ENCODE results near the gene ST3GAL4.
"Not testable (repeated sequence)": the region's sequence is repeated elsewhere in the genome, so short reads cannot be mapped to it uniquely, and the experiment has no call there.

Gene ST3GAL4

GRCh38 chr11:126362879-126363655 lies 7.6 kb downstream of the ST3GAL4 start:
- DNase-seq (ENCODE audit: low read depth), result no peak

DNA sequence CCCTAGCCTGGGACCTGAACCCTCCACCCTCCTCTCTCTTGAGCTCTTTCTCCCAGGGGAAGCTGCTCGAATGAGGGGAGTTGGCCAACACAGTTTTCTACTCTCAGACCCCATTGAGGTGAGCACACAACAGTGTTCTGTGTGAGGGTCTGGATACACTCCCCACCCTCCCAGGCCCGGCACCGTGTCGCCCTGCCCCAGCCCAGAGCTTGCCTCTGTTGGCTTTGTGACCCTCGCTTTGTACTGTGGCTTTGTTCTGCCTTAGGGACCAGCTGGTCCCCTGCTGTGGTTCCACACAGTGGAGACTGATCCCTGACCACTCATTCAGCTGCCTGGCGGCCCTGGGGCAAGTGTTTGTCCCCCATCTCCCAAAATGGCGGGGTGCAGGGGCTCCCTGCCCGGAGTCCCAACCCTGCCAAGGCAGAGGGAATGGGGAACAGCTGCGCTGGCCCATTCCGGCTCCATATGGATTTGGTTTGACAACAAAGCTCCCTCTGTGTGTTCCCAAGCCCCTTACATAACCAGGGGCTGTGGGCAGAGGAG lies 8.3 kb downstream of the ST3GAL4 start:
- no peak for DNase-seq (ENCODE audit: low read depth)

DNA sequence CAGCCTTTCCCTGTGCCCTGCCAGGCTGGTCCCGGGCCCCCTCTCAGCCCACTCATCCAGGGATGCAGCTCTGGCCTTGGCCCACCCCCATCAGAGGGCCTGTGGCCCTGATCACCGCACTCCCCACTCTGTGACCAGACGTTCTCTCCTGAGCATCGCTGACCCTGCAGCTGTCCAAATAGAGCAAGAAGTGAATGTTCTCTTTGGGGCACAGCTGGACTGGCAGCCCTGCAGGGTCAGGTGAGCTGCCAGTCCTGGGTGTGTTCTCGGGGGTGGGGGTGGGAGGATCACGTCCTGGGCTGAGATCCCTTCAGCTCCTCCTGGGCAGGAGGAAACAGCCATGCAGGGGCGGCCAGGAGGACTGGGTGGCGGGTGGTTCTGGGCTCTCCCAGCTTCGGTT lies 9.2 kb downstream of the ST3GAL4 start:
- not testable (repeated sequence) for DNase-seq (ENCODE audit: low read depth)

DNA sequence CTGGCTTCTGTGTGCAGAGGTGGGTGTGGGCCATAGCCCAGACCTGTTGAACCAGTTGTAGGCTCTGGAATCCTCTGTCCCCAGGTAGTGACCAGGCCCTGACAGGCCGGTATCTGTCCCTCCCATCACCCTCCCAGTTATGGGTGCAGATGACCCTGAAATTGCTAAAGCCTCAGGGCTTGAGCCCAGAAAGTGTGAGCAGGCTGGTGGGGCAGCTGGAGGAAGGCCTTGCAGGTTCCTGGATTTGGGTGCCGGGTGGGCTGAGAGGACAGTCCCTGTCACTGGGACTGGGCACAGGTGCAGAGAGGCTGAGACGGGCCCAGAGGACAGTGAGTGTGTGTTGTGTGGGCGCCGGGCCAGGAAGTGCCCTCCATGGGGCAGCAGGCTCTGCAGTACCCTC lies 10.0 kb downstream of the ST3GAL4 start:
- DNase-seq (ENCODE audit: low read depth), result not testable (repeated sequence)

- no peak for DNase-seq (ENCODE audit: low read depth)
Observed at GRCh38 chr11:126366064-126366822, 10.8 kb downstream of the ST3GAL4 start.

GRCh38 chr11:126366823-126367654 lies 11.6 kb downstream of the ST3GAL4 start:
- not testable (repeated sequence) for DNase-seq (ENCODE audit: low read depth)

GRCh38 chr11:126367806-126368205 lies 12.3 kb downstream of the ST3GAL4 start:
- not testable (repeated sequence) for DNase-seq (ENCODE audit: low read depth)

GRCh38 chr11:126368336-126369119 lies 13.0 kb downstream of the ST3GAL4 start:
- not testable (repeated sequence) for DNase-seq (ENCODE audit: low read depth)

DNA sequence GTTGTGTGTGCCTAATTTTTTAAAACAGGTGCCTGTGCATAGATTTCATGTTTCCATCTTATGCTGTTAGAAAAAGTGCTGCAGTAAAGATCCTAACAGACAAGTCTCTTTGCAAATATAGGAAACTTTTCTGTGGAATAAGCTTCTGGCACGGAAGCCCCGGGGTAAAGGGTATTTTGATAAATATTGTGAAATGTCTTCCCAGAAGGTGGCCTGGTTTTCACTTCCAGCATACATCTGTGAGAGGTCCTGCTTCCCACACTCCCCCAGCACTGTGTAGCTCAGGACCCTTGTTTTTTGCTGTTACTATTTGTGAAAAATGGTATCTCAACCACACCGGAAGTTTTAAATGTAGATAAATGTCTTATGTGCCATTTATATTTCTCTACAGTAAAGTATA lies 14.5 kb downstream of the ST3GAL4 start:
- DNase-seq (ENCODE audit: low read depth), result no peak

GRCh38 chr11:126371595-126371994 lies 16.1 kb downstream of the ST3GAL4 start:
- DNase-seq (ENCODE audit: low read depth), result no peak

DNA sequence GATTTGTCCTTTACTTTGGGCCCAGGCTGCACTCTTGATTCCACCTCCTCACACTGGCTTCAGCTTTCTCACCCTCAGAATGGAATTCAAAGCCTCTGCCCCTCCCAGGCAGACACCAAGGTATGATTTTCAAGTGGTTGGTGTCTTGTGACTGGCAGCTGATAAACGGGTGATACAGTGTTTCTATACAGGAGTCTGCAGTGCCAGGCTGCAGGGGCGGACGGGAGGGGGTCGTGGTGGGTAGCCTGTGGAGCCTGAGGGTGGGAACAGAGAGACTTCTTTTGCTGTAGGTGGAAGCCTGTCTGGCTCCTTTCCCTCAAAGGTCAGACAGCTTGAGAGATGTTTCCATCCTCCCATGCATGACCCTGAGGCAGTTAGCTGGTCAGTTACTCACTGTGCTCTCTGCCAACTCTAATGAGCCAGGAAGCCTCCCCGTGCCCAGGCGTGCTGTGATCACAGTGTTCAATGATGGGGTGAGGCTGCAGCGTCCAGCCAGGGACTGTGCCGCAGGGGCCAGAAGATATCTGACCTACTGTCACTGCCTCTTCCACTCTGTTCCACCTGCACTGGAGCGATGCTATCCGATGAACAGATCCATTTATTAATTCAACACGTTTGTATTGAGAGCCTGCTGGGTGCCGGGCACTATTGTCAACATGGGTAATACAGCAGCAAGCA lies 18.0 kb downstream of the ST3GAL4 start:
- not testable (repeated sequence) for DNase-seq (ENCODE audit: low read depth)

DNA sequence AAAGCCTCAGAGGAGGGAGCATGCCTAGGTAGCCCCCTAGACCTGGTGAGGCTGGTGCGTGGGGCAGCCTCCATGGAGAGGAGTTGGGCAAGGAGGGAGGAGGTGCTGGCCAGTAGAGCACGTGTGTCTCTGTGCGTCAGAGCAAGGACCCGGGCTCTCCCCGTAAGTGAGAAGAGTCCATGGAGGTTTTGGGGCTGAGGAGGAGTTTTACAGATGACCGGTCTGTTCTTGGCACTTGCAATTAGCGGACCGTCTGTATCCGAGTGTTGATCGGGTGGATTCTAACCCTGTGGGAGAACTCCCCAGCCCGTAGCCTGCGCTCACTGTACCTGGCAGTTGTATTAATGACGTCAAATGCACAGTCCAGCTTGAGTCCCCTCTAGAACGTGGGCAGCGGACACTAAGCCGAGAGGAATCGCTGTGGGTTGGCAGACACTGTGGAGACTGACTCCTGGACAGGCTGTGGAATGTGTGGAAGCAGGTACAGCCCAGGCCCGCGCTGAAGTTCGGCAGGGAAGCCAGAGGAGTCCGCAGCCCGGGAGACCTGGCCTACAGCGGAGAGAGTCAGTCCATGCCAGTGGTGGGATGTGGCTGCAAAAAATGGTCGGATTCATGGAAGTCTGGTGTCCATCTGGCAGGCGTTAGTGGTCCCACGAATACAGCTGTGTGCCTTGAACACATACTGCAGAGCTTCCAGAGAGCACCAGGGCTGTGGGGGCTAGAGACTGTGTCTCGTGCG lies 19.2 kb downstream of the ST3GAL4 start:
- not testable (repeated sequence) for DNase-seq (ENCODE audit: low read depth)

GRCh38 chr11:126375726-126376125 lies 20.2 kb downstream of the ST3GAL4 start:
- DNase-seq (ENCODE audit: low read depth), result no peak

DNA sequence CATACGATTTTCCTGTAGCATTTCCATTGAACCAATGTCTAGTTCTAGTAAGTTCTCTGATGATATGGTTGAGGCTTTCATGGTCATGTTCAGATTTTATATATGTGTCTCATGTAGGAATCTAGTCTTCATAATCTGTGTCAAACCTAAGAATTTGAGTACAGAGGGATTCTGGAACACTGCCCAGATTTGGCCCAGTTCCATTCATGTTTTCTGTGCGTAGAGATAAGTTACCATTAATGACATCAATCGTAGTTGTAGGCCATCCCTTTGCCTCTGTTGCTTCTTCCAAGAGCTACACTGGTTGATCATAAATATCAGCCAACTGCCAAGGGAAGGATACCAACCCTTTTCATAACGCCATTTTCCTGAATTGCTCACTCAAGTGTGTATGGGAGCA lies 23.3 kb downstream of the ST3GAL4 start:
- DNase-seq (ENCODE audit: low read depth), result no peak

DNA sequence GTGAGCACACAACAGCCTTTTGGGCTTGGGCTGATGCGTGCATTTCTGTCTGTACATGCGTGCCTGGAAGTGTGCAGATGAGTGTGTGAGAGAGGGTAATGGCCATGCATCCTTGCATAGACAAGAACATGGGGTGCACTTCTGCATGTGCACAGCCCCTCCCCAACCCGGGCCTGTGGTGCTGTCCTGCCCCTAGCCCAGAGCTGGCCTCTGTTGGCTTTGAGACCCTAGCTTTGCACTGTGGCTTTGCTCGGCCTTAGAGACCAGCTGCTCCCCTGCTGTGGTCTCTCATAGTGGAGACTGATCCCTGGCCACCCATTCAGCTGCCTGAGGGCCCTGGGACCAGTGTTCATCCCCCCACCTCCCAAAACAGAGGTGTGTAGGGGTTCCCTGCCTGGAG lies 25.4 kb downstream of the ST3GAL4 start:
- DNase-seq (ENCODE audit: low read depth), result no peak

DNA sequence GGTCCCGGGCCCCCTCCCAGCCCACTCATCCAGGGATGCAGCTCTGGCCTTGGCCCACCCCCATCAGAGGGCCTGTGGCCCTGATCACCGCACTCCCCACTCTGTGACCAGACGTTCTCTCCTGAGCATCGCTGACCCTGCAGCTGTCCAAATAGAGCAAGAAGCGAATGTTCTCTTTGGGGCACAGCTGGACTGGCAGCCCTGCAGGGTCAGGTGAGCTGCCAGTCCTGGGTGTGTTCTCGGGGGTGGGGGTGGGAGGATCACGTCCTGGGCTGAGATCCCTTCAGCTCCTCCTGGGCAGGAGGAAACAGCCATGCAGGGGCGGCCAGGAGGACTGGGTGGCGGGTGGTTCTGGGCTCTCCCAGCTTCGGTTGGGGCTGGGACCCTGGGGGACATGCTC lies 26.5 kb downstream of the ST3GAL4 start:
- DNase-seq (ENCODE audit: low read depth), result not testable (repeated sequence)

- not testable (repeated sequence) for DNase-seq (ENCODE audit: low read depth)
Observed at GRCh38 chr11:126382641-126383040, 27.2 kb downstream of the ST3GAL4 start.

DNA sequence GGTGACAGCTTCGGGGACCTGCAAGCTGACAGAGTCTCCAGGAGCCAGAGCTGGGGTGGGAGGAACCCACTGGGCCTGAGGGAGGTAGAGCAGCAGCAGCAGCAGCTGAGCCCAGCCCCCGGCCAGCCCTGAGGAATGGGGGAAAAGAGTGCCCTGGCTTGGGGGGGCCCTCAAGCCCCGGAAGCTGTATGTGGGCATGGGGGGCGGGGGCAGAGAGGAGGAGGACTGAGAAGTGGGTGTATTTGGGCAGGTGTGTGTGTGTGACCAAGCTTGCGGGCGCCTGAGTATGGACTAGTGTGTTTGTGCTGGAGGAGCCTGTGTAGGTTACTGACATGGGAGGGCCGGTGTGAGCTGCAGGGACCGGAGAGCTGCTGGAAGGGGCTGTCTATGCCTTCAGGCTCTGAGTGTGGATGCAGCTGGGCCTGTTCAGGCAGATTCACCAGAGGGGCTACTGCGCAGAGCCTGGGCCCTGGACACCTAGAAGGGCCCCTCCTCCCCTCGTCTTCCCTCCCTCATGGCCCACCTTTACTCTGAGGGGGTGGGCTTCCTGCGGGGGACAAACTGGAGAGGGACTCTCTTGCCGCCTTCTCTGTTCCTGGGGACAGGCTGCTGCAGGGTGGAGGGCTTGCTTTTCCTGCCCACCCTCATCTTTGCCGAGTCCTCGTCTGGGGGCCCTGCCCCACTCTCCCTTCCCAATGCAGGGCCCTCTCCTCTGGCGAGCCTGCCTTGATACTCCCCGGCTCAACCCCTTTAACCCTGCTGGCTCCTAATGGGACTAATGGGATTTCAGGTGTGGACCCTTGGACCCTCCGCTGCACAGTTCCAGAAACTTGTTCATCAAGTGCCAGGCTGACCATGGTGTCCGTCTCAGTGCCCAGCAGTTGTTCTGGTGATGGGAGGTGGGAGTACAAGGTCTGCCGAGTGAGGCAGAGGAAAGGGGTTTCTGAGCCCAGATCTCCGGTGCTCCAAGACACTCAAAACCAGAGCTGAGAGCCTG lies 28.2 kb downstream of the ST3GAL4 start:
- no peak for DNase-seq (ENCODE audit: low read depth)

Data from T follicular helper cell (primary cell).